Naive B cell (primary cell): ENCODE results near the gene FBXO3. TPM values are rescaled to one million over a fixed set of nuclear protein-coding genes. Genes with fewer than 3 reads are reported as not detected.

ENCODE experiments used
- ATAC-seq, 2 donors: fragments of 150-1000 bp; cut with Tn5 transposase; 2 replicates each; pipeline ENCODE4 v1.10.0; 2021; ENCODE audit warnings: low read depth in 2 of 2, mild to moderate bottlenecking in 2 of 2, moderate library complexity in 2 of 2
- DNase-seq: peaks from one replicate; pipeline ENCODE4 v3.0.0; 2022
- H3K27ac Mint-ChIP-seq, 6 donors: one replicate each; pipeline ENCODE4 v1.8.0; 2020 to 2022; ENCODE audit warnings: mild to moderate bottlenecking in 6 of 6, mixed read lengths in 6 of 6, moderate library complexity in 5 of 6, inconsistent platforms in 2 of 6
- H3K27me3 Mint-ChIP-seq, 3 donors: one replicate each; pipeline ENCODE4 v1.8.0; 2021 to 2022; ENCODE audit warnings: mixed read lengths in 3 of 3, mild to moderate bottlenecking in 1 of 3
- H3K36me3 Mint-ChIP-seq, 2 donors: one replicate each; pipeline ENCODE4 v1.8.0; 2020 to 2022; ENCODE audit warnings: mixed read lengths in 2 of 2, inconsistent platforms in 1 of 2, mild to moderate bottlenecking in 1 of 2
- H3K4me1 Mint-ChIP-seq, 3 donors: one replicate each; pipeline ENCODE4 v1.8.0; 2020 to 2022; ENCODE audit warnings: mixed read lengths in 3 of 3, inconsistent platforms in 1 of 3, mild to moderate bottlenecking in 1 of 3, moderate library complexity in 1 of 3
- H3K4me3 Mint-ChIP-seq, 8 donors: one replicate each; pipeline ENCODE4 v1.8.0; 2020 to 2022; ENCODE audit warnings: mild to moderate bottlenecking in 8 of 8, mixed read lengths in 8 of 8, moderate library complexity in 8 of 8, inconsistent platforms in 2 of 8
- H3K9me3 Mint-ChIP-seq, 7 donors: one replicate each; pipeline ENCODE4 v1.8.0; 2020 to 2022; ENCODE audit warnings: mixed read lengths in 7 of 7, mild to moderate bottlenecking in 5 of 7, inconsistent platforms in 2 of 7, moderate library complexity in 1 of 7
- polyA plus RNA-seq, 6 donors: library from polyadenylated mRNA; unstranded; fragments of 300-500 nt; fragmentation: Illumina TruSeq; gene quantifications; one replicate each; pipeline ENCODE4 v1.2.3, GENCODE V29; 2021; ENCODE audit warnings: low read depth in 6 of 6

Gene FBXO3
- polyA plus RNA-seq, 6 donors from 2014 or later = 19.5 to 32.7 (median 28.6) TPM

DNA sequence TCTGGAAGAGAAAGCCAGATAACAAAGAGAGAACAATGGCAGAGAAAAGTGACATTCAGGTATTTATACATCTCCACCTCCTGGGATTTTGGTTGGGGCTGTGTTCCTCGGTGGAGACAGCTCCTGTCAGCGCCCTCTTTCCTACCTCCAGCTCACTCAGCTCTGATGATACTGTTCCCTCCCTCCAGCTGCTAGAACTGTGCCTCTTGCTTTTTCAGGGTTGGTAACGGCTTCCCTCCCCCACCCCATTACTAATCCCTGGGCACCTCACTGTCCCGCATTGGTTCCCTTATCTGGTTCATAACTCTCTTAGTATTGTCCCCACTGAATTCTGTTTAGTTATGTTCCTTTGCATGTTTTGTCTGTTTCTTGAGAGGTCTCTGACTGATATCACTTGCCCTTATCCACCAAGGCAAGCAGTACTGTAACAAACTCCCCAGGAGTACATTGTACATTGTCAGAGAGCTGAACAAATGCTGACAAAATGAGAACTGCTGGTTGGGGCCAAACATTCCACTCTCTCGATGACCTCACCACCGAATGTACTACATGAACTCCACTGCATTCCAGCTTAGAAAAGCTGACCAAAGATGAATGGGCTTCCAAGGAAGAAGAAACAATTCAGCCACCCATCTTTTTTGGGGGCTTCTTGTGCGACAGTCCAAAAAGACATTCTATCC, 5.7 kb upstream of the FBXO3 start:
- no peak for ATAC-seq
- Mint-ChIP-seq H3K27ac (no peak overlapping the region), H3K27me3 (peaks cover 30 to 71% (median 68%) of the 10 kb centered on the region in 3 donors)

DNA sequence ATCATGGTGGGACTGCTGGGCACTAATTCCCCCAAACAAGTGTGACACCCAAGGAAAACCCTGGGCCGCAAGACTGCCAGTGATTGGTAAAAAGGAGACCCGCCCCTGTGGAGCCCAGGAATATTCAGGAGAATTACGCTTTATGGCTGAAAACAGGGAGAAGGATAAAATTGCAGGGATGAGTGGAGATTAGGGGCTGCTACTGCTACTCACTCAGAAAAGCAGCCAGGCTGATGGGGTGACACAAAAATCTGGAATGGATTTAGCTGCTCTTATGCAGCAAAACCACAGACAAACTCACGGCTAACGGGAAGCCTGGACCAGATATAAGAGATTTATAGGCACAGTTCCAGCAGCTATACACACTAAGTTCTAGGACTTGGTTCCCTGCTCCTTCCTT, 4.4 kb upstream of the FBXO3 start:
- no peak for ATAC-seq
- peaks cover 0 to 2% (median 0%) of the 10 kb centered on the region in 7 donors for H3K9me3 Mint-ChIP-seq
- DNase-seq = no peak
- H3K36me3 Mint-ChIP-seq = peaks cover 5 to 8% of the 10 kb centered on the region in 2 donors
- H3K4me1 Mint-ChIP-seq = peaks cover 10 to 18% (median 11%) of the 10 kb centered on the region in 3 donors
- peaks cover 23 to 58% (median 56%) of the 10 kb centered on the region in 3 donors for H3K27me3 Mint-ChIP-seq
- no peak overlapping the region for H3K27ac Mint-ChIP-seq
- no peak overlapping the region for H3K4me3 Mint-ChIP-seq

More for the DNA sequence above, 5.7 kb upstream of the FBXO3 start:
- DNase-seq = no peak
- peaks cover 4 to 9% (median 7%) of the 10 kb centered on the region in 3 donors for H3K4me1 Mint-ChIP-seq
- peaks cover 5 to 8% of the 10 kb centered on the region in 2 donors for H3K36me3 Mint-ChIP-seq
- no peak overlapping the region for H3K4me3 Mint-ChIP-seq
- H3K9me3 Mint-ChIP-seq = peaks cover 0 to 2% (median 0%) of the 10 kb centered on the region in 7 donors

DNA sequence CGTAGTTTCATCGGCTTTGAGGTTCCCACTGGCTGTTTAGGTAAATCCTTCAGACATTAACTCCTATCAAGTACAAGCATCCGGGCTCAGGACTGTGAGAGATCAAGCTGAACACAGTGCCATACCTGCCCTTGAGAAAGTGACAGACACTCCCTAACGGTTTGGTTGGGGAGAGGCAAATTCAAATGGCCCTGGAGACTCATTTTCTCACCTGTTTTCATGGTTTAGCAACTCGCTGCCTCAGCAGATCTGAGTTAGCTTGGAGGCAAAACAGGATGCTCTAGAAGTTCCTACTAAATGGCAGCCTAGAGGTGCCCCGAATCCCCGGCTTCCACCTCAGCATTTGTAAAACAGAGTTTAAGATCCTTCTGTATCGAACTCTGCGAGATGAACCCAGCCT, 3.6 kb upstream of the FBXO3 start:
- DNase-seq = no peak
- H3K9me3 Mint-ChIP-seq = peaks cover 0 to 2% (median 0%) of the 10 kb centered on the region in 7 donors
- H3K36me3 Mint-ChIP-seq = peaks cover 5 to 8% of the 10 kb centered on the region in 2 donors
- H3K4me3 Mint-ChIP-seq = no peak overlapping the region
- H3K27ac Mint-ChIP-seq = no peak overlapping the region
- H3K4me1 Mint-ChIP-seq = peaks cover 13 to 25% (median 16%) of the 10 kb centered on the region in 3 donors
- ATAC-seq = no peak
- H3K27me3 Mint-ChIP-seq = peaks cover 23 to 54% (median 49%) of the 10 kb centered on the region in 3 donors

DNA sequence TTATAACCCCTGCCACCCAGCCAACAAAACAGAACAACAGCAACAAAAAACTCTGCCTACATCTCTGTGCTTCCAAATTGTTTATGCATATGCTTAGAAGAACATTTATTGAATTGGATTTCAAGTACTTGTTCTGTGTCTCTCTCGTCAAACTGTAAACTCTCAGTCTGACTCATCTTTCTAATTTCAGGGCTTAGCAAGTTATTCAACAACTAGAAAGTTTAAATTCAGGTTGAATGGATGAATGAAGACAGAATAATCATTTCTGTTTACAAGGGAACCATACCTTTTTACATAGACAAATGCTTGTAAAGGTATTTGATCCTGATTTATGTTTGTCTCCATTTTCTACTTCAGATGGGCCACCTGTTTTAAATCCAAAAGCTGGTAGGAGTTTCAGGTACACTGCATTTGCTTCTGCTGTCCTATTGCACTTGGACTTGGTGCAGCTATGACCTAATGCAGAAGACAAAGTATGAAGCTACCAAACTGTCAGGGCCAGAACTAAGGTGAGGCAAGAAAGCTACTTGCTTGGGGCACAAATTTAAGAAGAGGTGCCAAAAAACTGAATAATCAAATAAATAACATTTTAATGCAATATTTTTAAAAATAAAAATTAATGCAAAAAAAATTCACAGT, 1.6 kb upstream of the FBXO3 start:
- DNase-seq (no peak), ATAC-seq (no peak)
- Mint-ChIP-seq H3K27ac (no peak overlapping the region), H3K4me3 (peak overlapping the region in 7 of 8 donors; percentile 79 to 99 (median 95)), H3K36me3 (peaks cover 1 to 5% of the 10 kb centered on the region in 2 donors), H3K4me1 (peaks cover 21 to 34% (median 23%) of the 10 kb centered on the region in 3 donors), H3K9me3 (no peaks in the 10 kb centered on the region), H3K27me3 (peaks cover 16 to 39% (median 34%) of the 10 kb centered on the region in 3 donors)

DNA sequence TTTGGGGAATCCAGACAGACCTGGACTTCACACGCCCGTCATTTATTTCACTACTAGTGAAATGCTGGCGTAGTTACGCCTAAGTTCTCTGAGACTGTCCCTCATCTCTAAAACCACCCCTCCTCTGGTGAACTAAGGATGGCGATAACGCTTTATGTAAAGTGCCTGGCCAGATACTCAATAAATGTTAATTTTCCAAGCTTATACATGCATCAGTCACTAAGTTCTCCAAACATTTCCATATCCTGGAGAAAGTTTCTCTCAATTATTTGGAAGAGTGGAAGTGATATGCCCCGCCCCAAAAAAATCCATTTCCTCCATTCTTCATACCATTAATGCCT, 1.1 kb upstream of the FBXO3 start:
- Mint-ChIP-seq H3K4me1 (peaks cover 21 to 34% (median 24%) of the 10 kb centered on the region in 3 donors), H3K4me3 (peak overlapping the region; percentile 82 to 99 (median 98)), H3K9me3 (no peaks in the 10 kb centered on the region), H3K36me3 (peaks cover 0 to 5% of the 10 kb centered on the region in 2 donors), H3K27me3 (peaks cover 15 to 34% (median 31%) of the 10 kb centered on the region in 3 donors), H3K27ac (peak overlapping the region in 5 of 6 donors; percentile 16 to 96 (median 73))
- no peak for DNase-seq
- no peak for ATAC-seq

DNA sequence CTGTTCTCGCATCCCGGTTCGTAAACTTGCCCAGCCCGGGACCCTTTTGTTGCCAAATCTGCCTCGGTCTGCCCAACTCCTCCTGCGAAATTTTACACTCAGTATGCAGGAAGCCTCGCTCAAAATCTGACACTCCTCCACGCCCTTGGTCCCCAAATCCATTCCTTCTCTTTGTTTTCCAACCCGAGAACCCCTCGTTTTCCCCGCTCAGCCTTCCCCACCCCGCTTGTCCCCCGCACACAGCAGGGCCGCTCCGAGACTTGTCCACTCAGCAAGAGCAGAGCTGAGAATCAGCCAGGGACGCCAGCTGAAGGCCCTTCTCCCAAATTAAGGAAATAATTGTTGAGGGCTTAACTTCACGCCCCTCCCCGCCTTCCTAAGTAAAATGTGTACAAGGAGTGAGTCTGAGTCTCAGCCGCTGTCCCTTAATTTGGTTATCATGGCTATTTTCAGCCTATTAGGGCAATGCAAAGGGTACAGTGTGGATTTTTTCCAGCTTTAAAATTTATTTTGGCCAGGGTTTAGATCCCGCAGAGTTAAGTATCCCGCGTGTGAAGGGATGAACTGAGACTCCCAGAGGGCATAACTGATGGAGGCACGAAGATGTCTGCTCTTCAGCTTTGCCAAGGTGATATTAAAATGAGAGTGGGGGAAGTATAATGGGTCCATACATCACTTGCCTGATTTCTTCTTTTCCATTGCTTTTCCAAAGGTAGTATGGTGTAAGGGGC, 581 bp upstream of the FBXO3 start:
- no peak for ATAC-seq
- no peaks in the 10 kb centered on the region for H3K9me3 Mint-ChIP-seq
- DNase-seq = no peak
- peaks cover 21 to 34% (median 29%) of the 10 kb centered on the region in 3 donors for H3K4me1 Mint-ChIP-seq
- H3K4me3 Mint-ChIP-seq = peak overlapping the region; percentile 82 to 99 (median 98)
- peaks cover 10 to 28% (median 26%) of the 10 kb centered on the region in 3 donors for H3K27me3 Mint-ChIP-seq
- H3K36me3 Mint-ChIP-seq = peaks cover 0 to 6% of the 10 kb centered on the region in 2 donors
- H3K27ac Mint-ChIP-seq = peak overlapping the region; percentile 89 to 99 (median 94)

DNA sequence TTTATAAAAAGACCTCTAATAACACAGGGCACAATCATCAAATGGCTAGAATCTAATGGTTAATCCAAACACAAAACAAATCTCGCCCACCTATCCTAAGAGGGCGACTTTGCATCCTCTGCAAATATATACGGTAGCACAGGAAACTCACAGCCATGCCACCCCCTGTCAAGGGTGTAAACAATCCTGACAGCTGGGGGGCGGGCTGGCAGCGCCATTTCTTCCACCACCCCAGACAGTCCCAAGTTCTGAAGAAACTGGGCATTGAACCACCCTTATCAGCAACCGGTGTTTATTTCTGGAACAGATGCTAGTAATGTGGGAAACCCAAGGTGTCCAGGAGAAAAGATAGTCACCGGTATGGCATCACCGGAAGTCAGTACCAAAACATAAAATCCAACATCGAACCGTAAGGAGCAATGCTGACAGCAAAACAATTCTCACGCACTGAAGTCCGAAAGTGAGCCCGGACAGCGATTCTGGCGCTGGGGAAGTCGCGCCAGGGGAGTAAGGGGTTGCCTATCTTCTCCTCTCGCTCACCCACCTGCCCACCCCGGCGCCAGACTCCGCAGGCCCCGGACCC, 825 bp downstream of the FBXO3 start:
- peak overlapping the region; percentile 82 to 99 (median 98) for H3K4me3 Mint-ChIP-seq
- peaks cover 25 to 34% (median 31%) of the 10 kb centered on the region in 3 donors for H3K4me1 Mint-ChIP-seq
- H3K27me3 Mint-ChIP-seq = peaks cover 0 to 14% (median 13%) of the 10 kb centered on the region in 3 donors
- DNase-seq (peak; percentile 22), ATAC-seq (peak; percentile 17 to 26)
- peaks cover 7 to 16% of the 10 kb centered on the region in 2 donors for H3K36me3 Mint-ChIP-seq
- no peaks in the 10 kb centered on the region for H3K9me3 Mint-ChIP-seq
- peak overlapping the region; percentile 72 to 99 (median 95) for H3K27ac Mint-ChIP-seq

DNA sequence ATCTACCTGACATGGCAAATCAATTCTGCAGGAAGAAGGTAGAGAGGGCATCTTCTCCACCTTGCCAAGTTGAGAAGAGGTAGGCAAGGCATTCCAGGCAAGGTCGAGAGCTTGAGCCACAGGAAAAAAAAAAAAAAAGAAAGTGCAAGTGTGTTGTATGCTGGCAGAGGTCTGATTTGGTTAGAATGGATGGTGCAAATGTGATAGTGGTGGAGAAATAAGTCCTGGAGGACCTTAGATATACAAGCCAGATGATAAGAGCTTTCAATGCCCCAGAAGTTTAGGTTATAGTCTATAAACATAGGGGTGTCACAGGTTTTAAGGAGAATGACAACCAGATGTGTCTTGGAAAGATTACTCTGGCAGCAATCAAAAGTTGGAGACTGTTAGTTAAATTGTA, 1.4 kb downstream of the FBXO3 start:
- DNase-seq (no peak), ATAC-seq (no peak)
- Mint-ChIP-seq H3K27ac (peak overlapping the region in 4 of 6 donors; percentile 44 to 78 (median 64)), H3K4me1 (peaks cover 25 to 34% (median 31%) of the 10 kb centered on the region in 3 donors), H3K4me3 (peak overlapping the region in 7 of 8 donors; percentile 78 to 99 (median 95)), H3K36me3 (peaks cover 7 to 18% of the 10 kb centered on the region in 2 donors), H3K27me3 (peaks cover 0 to 8% (median 7%) of the 10 kb centered on the region in 3 donors), H3K9me3 (no peaks in the 10 kb centered on the region)

DNA sequence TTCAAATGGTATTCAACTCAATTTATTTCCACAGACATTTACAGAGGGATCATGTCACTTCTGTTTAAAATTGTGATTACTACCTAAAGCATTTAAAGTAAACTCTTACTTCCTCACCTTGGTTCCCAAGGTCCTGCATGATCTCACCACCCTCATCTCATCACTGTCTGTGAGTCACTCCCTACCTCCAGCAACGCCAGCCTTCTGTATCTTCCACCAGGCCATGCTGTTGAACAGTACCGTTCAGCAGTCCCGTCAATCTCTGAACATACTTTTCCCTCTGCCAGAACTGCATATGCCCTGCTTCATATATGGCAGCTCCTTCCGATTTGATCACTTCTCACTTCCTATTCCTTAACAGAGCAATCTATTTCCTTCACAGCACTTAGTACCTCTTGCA, 2.0 kb downstream of the FBXO3 start:
- Mint-ChIP-seq H3K4me3 (peak overlapping the region in 7 of 8 donors; percentile 78 to 99 (median 95)), H3K27ac (peak overlapping the region in 3 of 6 donors; percentile 0 to 44 (median 30)), H3K36me3 (peaks cover 7 to 18% of the 10 kb centered on the region in 2 donors), H3K27me3 (peaks cover 0 to 8% (median 5%) of the 10 kb centered on the region in 3 donors), H3K9me3 (no peaks in the 10 kb centered on the region), H3K4me1 (peaks cover 25 to 34% (median 31%) of the 10 kb centered on the region in 3 donors)
- no peak for DNase-seq
- no peak for ATAC-seq

DNA sequence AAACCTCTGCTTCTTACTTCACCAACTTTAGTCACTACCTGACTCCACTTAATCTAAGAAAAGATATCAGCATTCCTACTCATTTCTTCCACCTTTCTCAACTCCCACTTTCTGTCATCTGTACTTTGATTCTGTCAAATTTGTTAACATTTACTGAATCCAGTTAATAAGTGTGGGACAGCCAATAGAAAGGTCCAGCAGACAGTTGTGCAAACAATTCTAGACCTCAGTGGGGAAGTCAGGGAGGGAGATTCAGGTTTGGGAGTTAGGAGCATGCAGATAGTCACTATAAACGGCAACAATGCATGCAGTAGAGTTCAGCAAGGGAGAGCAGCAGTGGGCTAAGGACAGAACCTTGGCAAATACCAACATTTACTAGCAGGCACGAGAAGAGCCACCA, 4.1 kb downstream of the FBXO3 start:
- Mint-ChIP-seq H3K9me3 (no peaks in the 10 kb centered on the region), H3K4me3 (peak overlapping the region in 3 of 8 donors; percentile 48 to 78 (median 65)), H3K27me3 (no peaks in the 10 kb centered on the region), H3K27ac (peak overlapping the region in 2 of 6 donors; percentile 38 to 45), H3K36me3 (peaks cover 17 to 32% of the 10 kb centered on the region in 2 donors), H3K4me1 (peaks cover 24 to 30% (median 27%) of the 10 kb centered on the region in 3 donors)
- ATAC-seq (no peak), DNase-seq (no peak)

DNA sequence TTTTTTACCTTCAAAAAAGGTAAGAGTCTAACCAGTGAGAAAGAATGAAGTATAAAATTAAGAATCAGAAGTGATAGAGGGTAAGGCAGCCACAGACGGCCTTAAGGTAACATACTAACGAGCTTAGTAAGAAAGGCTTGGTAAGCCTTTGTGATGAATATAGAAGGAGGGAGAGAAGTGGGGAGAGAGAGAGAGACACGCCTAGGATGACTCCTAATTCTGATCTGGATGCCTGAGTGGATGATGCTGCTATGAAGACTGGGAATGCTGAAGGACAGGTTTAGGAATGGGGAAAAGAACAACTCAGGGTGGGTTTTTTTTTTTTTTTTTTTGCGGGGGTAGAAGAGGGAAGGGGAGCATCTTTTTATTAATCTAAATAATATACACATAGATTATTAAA, 4.8 kb downstream of the FBXO3 start:
- peak overlapping the region in 1 of 6 donors; percentile 77 for H3K27ac Mint-ChIP-seq
- H3K9me3 Mint-ChIP-seq = no peaks in the 10 kb centered on the region
- no peaks in the 10 kb centered on the region for H3K27me3 Mint-ChIP-seq
- H3K4me1 Mint-ChIP-seq = peaks cover 17 to 23% (median 22%) of the 10 kb centered on the region in 3 donors
- ATAC-seq (no peak), DNase-seq (no peak)
- peak overlapping the region in 2 of 8 donors; percentile 25 to 56 for H3K4me3 Mint-ChIP-seq
- peaks cover 24 to 38% of the 10 kb centered on the region in 2 donors for H3K36me3 Mint-ChIP-seq

DNA sequence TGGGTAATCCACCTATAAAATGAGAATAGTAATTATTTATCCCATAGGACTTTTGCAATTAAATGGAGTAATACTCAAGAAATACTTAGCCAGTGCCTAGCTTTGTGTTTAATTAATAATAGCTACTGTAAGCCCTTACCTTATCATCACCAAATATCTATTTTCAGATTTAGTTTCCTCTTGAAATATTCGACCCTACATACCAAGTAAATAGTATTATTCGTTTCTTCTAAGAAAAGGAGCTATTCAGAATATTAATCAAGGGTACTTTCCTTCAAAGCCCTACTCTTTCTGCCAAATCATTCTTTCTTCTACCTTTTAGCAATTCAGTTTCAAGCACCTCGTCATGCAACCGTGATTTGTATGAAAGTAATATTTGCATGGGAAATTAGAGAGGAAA, 6.7 kb downstream of the FBXO3 start:
- Mint-ChIP-seq H3K9me3 (peaks cover 0 to 6% (median 2%) of the 10 kb centered on the region in 7 donors), H3K4me3 (no peak overlapping the region), H3K4me1 (peaks cover 6 to 13% (median 13%) of the 10 kb centered on the region in 3 donors), H3K27me3 (no peaks in the 10 kb centered on the region), H3K27ac (no peak overlapping the region), H3K36me3 (peaks cover 31 to 57% of the 10 kb centered on the region in 2 donors)
- ATAC-seq (no peak), DNase-seq (no peak)

DNA sequence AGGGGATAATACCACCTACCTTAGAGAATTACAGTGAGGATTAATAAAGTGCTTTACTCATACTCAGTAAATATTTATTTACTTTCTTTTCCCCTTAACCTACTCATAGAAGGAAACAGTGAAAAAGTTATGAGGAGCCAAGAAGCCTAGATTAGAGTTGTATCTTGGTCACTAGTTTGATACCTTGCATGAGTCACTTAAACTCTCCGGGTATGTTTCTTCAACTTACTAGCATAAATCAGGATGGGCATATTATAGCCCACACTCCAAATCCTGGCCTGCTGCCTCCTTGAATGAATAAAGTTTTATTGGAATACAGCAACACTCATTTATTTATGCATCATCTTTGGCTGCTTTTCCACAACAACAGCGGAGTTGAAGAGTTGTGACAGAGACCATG, 8.2 kb downstream of the FBXO3 start:
- no peak for ATAC-seq
- no peak for DNase-seq
- Mint-ChIP-seq H3K27ac (no peak overlapping the region), H3K9me3 (peaks cover 0 to 6% (median 2%) of the 10 kb centered on the region in 7 donors), H3K27me3 (no peaks in the 10 kb centered on the region), H3K36me3 (peaks cover 31 to 65% of the 10 kb centered on the region in 2 donors), H3K4me1 (peaks cover 0 to 8% (median 4%) of the 10 kb centered on the region in 3 donors), H3K4me3 (no peak overlapping the region)
